ENCODE results near the gene RGS6.

RGS6 gene

GRCh38 chr14:71985538-71986189 is 53.4 kb downstream of the RGS6 start:
- Histone ChIP-seq H3K4me3 (ENCODE audit: low read depth, low read length) (no peak overlapping the region), H3K27me3 (ENCODE audit: control insufficient read depth, insufficient read depth, low read length) (peaks cover 2% of the 10 kb centered on the region; the same call in 1 of the 2 replicates), H3K36me3 (ENCODE audit: control insufficient read depth, insufficient read depth, low read length) (no peaks in the 10 kb centered on the region), H3K27ac (ENCODE audit: low read depth, low read length) (no peak overlapping the region), H3K9me3 (ENCODE audit: control insufficient read depth, insufficient read depth, low read depth, low read length) (no peaks in the 10 kb centered on the region), H3K4me1 (ENCODE audit: control insufficient read depth, insufficient read depth, low read length) (0 out of 2 replicates have a peak, but pooled peaks cover 2% of the 10 kb centered on the region), H3K9ac (ENCODE audit: low read length) (no peak overlapping the region)

- Histone ChIP-seq H3K27me3 (ENCODE audit: control insufficient read depth, insufficient read depth, low read length) (no peaks in the 10 kb centered on the region), H3K36me3 (ENCODE audit: control insufficient read depth, insufficient read depth, low read length) (no peaks in the 10 kb centered on the region), H3K27ac (ENCODE audit: low read depth, low read length) (no peak overlapping the region), H3K4me3 (ENCODE audit: low read depth, low read length) (no peak overlapping the region), H3K9me3 (ENCODE audit: control insufficient read depth, insufficient read depth, low read depth, low read length) (no peaks in the 10 kb centered on the region), H3K4me1 (ENCODE audit: control insufficient read depth, insufficient read depth, low read length) (0 out of 2 replicates have a peak, but pooled peaks cover 2% of the 10 kb centered on the region), H3K9ac (ENCODE audit: low read length) (no peak overlapping the region)
These were observed 56.2 kb downstream of the RGS6 start for GRCh38 chr14:71988476-71988875.

GRCh38 chr14:71988939-71989338 is 56.7 kb downstream of the RGS6 start:
- Histone ChIP-seq H3K36me3 (ENCODE audit: control insufficient read depth, insufficient read depth, low read length) (no peaks in the 10 kb centered on the region), H3K27me3 (ENCODE audit: control insufficient read depth, insufficient read depth, low read length) (no peaks in the 10 kb centered on the region), H3K4me1 (ENCODE audit: control insufficient read depth, insufficient read depth, low read length) (0 out of 2 replicates have a peak, but pooled peaks cover 2% of the 10 kb centered on the region), H3K9ac (ENCODE audit: low read length) (no peak overlapping the region), H3K27ac (ENCODE audit: low read depth, low read length) (no peak overlapping the region), H3K9me3 (ENCODE audit: control insufficient read depth, insufficient read depth, low read depth, low read length) (no peaks in the 10 kb centered on the region), H3K4me3 (ENCODE audit: low read depth, low read length) (no peak overlapping the region)

- no peak overlapping the region for H3K4me3 ChIP-seq (ENCODE audit: low read depth, low read length)
- H3K27ac ChIP-seq (ENCODE audit: low read depth, low read length): no peak overlapping the region
- H3K36me3 ChIP-seq (ENCODE audit: control insufficient read depth, insufficient read depth, low read length): no peaks in the 10 kb centered on the region
- H3K9me3 ChIP-seq (ENCODE audit: control insufficient read depth, insufficient read depth, low read depth, low read length): no peaks in the 10 kb centered on the region
- no peak overlapping the region for H3K9ac ChIP-seq (ENCODE audit: low read length)
- H3K4me1 ChIP-seq (ENCODE audit: control insufficient read depth, insufficient read depth, low read length): no peaks in the 10 kb centered on the region
- H3K27me3 ChIP-seq (ENCODE audit: control insufficient read depth, insufficient read depth, low read length): no peaks in the 10 kb centered on the region
These were observed 62.2 kb downstream of the RGS6 start for GRCh38 chr14:71994416-71994815.

GRCh38 chr14:71995741-71996140 is 63.5 kb downstream of the RGS6 start:
- H3K36me3 ChIP-seq (ENCODE audit: control insufficient read depth, insufficient read depth, low read length): no peaks in the 10 kb centered on the region
- no peak overlapping the region for H3K27ac ChIP-seq (ENCODE audit: low read depth, low read length)
- no peak overlapping the region for H3K4me3 ChIP-seq (ENCODE audit: low read depth, low read length)
- peaks cover 5% of the 10 kb centered on the region; the same call in 1 of the 2 replicates for H3K9me3 ChIP-seq (ENCODE audit: control insufficient read depth, insufficient read depth, low read depth, low read length)
- no peaks in the 10 kb centered on the region for H3K4me1 ChIP-seq (ENCODE audit: control insufficient read depth, insufficient read depth, low read length)
- H3K9ac ChIP-seq (ENCODE audit: low read length): no peak overlapping the region
- H3K27me3 ChIP-seq (ENCODE audit: control insufficient read depth, insufficient read depth, low read length): no peaks in the 10 kb centered on the region

- no peaks in the 10 kb centered on the region for H3K36me3 ChIP-seq (ENCODE audit: control insufficient read depth, insufficient read depth, low read length)
- H3K27ac ChIP-seq (ENCODE audit: low read depth, low read length): no peak overlapping the region
- H3K9me3 ChIP-seq (ENCODE audit: control insufficient read depth, insufficient read depth, low read depth, low read length): peaks cover 5% of the 10 kb centered on the region; the same call in 1 of the 2 replicates
- H3K4me1 ChIP-seq (ENCODE audit: control insufficient read depth, insufficient read depth, low read length): no peaks in the 10 kb centered on the region
- no peaks in the 10 kb centered on the region for H3K27me3 ChIP-seq (ENCODE audit: control insufficient read depth, insufficient read depth, low read length)
- H3K4me3 ChIP-seq (ENCODE audit: low read depth, low read length): no peak overlapping the region
- H3K9ac ChIP-seq (ENCODE audit: low read length): no peak overlapping the region
These were observed 64.4 kb downstream of the RGS6 start for GRCh38 chr14:71996610-71997009.

GRCh38 chr14:72000907-72001306 is 68.7 kb downstream of the RGS6 start:
- H3K9ac ChIP-seq (ENCODE audit: low read length): no peak overlapping the region
- H3K27me3 ChIP-seq (ENCODE audit: control insufficient read depth, insufficient read depth, low read length): no peaks in the 10 kb centered on the region
- H3K36me3 ChIP-seq (ENCODE audit: control insufficient read depth, insufficient read depth, low read length): no peaks in the 10 kb centered on the region
- no peak overlapping the region for H3K27ac ChIP-seq (ENCODE audit: low read depth, low read length)
- H3K4me1 ChIP-seq (ENCODE audit: control insufficient read depth, insufficient read depth, low read length): no peaks in the 10 kb centered on the region
- no peak overlapping the region for H3K4me3 ChIP-seq (ENCODE audit: low read depth, low read length)
- peaks cover 5% of the 10 kb centered on the region; the same call in 1 of the 2 replicates for H3K9me3 ChIP-seq (ENCODE audit: control insufficient read depth, insufficient read depth, low read depth, low read length)

- Histone ChIP-seq H3K36me3 (ENCODE audit: control insufficient read depth, insufficient read depth, low read length) (no peaks in the 10 kb centered on the region), H3K27me3 (ENCODE audit: control insufficient read depth, insufficient read depth, low read length) (no peaks in the 10 kb centered on the region), H3K27ac (ENCODE audit: low read depth, low read length) (no peak overlapping the region), H3K4me1 (ENCODE audit: control insufficient read depth, insufficient read depth, low read length) (no peaks in the 10 kb centered on the region), H3K4me3 (ENCODE audit: low read depth, low read length) (no peak overlapping the region), H3K9me3 (ENCODE audit: control insufficient read depth, insufficient read depth, low read depth, low read length) (peaks cover 5% of the 10 kb centered on the region; the same call in 1 of the 2 replicates), H3K9ac (ENCODE audit: low read length) (no peak overlapping the region)
These were observed 70.5 kb downstream of the RGS6 start for GRCh38 chr14:72002731-72003130.

- H3K27ac ChIP-seq (ENCODE audit: low read depth, low read length): no peak overlapping the region
- H3K9me3 ChIP-seq (ENCODE audit: control insufficient read depth, insufficient read depth, low read depth, low read length): no peaks in the 10 kb centered on the region
- no peak overlapping the region for H3K4me3 ChIP-seq (ENCODE audit: low read depth, low read length)
- no peaks in the 10 kb centered on the region for H3K36me3 ChIP-seq (ENCODE audit: control insufficient read depth, insufficient read depth, low read length)
- no peaks in the 10 kb centered on the region for H3K27me3 ChIP-seq (ENCODE audit: control insufficient read depth, insufficient read depth, low read length)
- no peaks in the 10 kb centered on the region for H3K4me1 ChIP-seq (ENCODE audit: control insufficient read depth, insufficient read depth, low read length)
- H3K9ac ChIP-seq (ENCODE audit: low read length): no peak overlapping the region
These were observed 76.4 kb downstream of the RGS6 start for GRCh38 chr14:72008666-72009065.

GRCh38 chr14:72010474-72010873 is 78.2 kb downstream of the RGS6 start:
- Histone ChIP-seq H3K9me3 (ENCODE audit: control insufficient read depth, insufficient read depth, low read depth, low read length) (peaks cover 6% of the 10 kb centered on the region; the same call in 1 of the 2 replicates), H3K9ac (ENCODE audit: low read length) (no peak overlapping the region), H3K27me3 (ENCODE audit: control insufficient read depth, insufficient read depth, low read length) (no peaks in the 10 kb centered on the region), H3K36me3 (ENCODE audit: control insufficient read depth, insufficient read depth, low read length) (no peaks in the 10 kb centered on the region), H3K27ac (ENCODE audit: low read depth, low read length) (no peak overlapping the region), H3K4me1 (ENCODE audit: control insufficient read depth, insufficient read depth, low read length) (no peaks in the 10 kb centered on the region), H3K4me3 (ENCODE audit: low read depth, low read length) (no peak overlapping the region)

GRCh38 chr14:72013721-72014345 is 81.6 kb downstream of the RGS6 start:
- Histone ChIP-seq H3K4me1 (ENCODE audit: control insufficient read depth, insufficient read depth, low read length) (no peaks in the 10 kb centered on the region), H3K27me3 (ENCODE audit: control insufficient read depth, insufficient read depth, low read length) (no peaks in the 10 kb centered on the region), H3K4me3 (ENCODE audit: low read depth, low read length) (no peak overlapping the region), H3K9ac (ENCODE audit: low read length) (no peak overlapping the region), H3K36me3 (ENCODE audit: control insufficient read depth, insufficient read depth, low read length) (no peaks in the 10 kb centered on the region), H3K9me3 (ENCODE audit: control insufficient read depth, insufficient read depth, low read depth, low read length) (peaks cover 6% of the 10 kb centered on the region; the same call in 1 of the 2 replicates), H3K27ac (ENCODE audit: low read depth, low read length) (no peak overlapping the region)
